Hair follicle dermal papilla cell (primary cell): ENCODE measurements around the gene DCAF12L2. TPM values are rescaled to one million over a fixed set of nuclear protein-coding genes. Genes with fewer than 3 reads are reported as not detected.

Experiments used
- total RNA-seq: library from RNA; depleted of rRNA; stranded (reverse); fragments of >200 nt; gene quantifications from 2 replicates; pipeline ENCODE4 v1.2.3, GENCODE V29; 2012

The DCAF12L2 gene
- total RNA-seq, result 1.2 and 3.7 TPM in 2 replicates

DNA sequence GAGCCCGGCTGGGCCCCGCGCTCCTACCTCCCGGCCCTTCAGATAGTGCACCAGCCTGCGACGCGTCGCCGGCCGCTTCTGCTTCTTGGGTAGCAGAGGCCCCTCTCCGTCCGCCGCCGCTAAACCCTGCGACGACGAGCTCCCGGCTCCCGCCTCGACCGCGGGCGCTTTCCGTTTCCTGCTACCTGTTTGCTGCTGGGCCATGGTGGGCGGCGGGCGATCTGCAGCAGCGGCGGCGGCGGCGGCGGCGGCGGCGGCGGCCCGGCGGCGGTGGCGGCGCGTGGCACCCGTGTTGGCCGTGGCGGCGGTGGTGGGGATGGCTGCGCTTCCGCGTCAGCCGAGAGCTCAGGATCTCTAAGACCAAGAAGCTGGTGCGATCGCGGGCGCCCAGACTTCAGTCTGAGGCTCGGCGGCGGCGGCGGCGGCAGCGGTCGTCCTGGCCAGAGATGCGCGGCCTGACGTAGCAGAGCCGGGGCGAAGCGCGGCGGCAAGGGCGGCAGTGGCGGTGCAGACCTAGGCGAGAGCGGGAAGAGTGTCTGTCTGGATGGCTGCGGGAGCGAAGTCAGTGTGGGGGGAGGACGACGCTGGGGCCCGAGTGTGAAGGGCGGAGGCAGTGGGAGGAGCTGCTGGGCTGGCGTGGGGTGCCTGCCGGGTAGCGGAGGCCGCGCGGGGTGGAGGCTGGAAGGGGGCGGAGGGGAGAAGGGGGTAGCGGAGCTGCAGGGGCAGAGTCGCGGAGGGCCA lies at the start of gene DCAF12L2:
TSS of gene DCAF12L2 (minus strand) at position 569 of the 741 bp plus-strand sequence. CDS start at position 204, 365 bp downstream.

